ENCODE results near the gene TIMM17A. TPM values are rescaled to one million over a fixed set of nuclear protein-coding genes. Genes with fewer than 3 reads are reported as not detected.

The TIMM17A gene
- total RNA-seq, 1 experiment from 2014 or later, result 60.4 TPM

GRCh38 chr1:202011994-202012393 is 56.7 kb downstream of the TIMM17A start:
- H3K4me2 ChIP-seq, result peak overlapping the region; percentile 94
- no peaks in the 10 kb centered on the region for H3K27me3 ChIP-seq (ENCODE audit: insufficient read depth, low read depth)
- peaks cover 59% of the 10 kb centered on the region for H3K36me3 ChIP-seq (ENCODE audit: low read depth)
- TF ChIP-seq EZH2 (IDR thresholded peaks at IDR 0.05; ENCODE audit: low read depth) (no peak), CTCF (conservative IDR thresholded peaks at IDR 0.05) (no peak)
- no TSS peak for BruUV-seq (replicated peaks)
- intact Hi-C loops (cut with micrococcal nuclease; ENCODE audit: unreplicated experiment), result no loop called here
- DNase-seq, result peak in 1 of 2 experiments; percentile 47
- peak overlapping the region; percentile 97 for H3K27ac ChIP-seq
- peaks cover 61% of the 10 kb centered on the region for H4K20me1 ChIP-seq (ENCODE audit: insufficient read depth)
- CTCF ChIA-PET, result no interaction called here
- POLR2A ChIA-PET (ENCODE audit: unreplicated experiment), result interaction anchor here (0.6 to 1.5 kb wide), 7 partner anchors 11 to 106 kb away, joined by 3 to 13 read pairs (median 4); no protein-coding TSS in a partner anchor
- no peaks in the 10 kb centered on the region for H3K9me3 ChIP-seq (ENCODE audit: insufficient read depth, low read depth)
- H3K4me1 ChIP-seq (replicated peaks; ENCODE audit: insufficient read depth), result peaks cover 74% of the 10 kb centered on the region
- H3K4me3 ChIP-seq, result peak overlapping the region; percentile 86
- H3K9me2 ChIP-seq (ENCODE audit: insufficient read depth), result no peaks in the 10 kb centered on the region
- H3F3A ChIP-seq (ENCODE audit: insufficient read depth, low read depth), result peaks cover 84% of the 10 kb centered on the region
- peaks cover 84% of the 10 kb centered on the region for H3K79me2 ChIP-seq (ENCODE audit: low read depth)
- no peak overlapping the region for H2AFZ ChIP-seq

- H3K4me1 ChIP-seq (replicated peaks; ENCODE audit: insufficient read depth), result peaks cover 74% of the 10 kb centered on the region
- H3K36me3 ChIP-seq (ENCODE audit: low read depth), result peaks cover 56% of the 10 kb centered on the region
- peak overlapping the region; percentile 86 for H3K4me3 ChIP-seq
- no peaks in the 10 kb centered on the region for H3K9me2 ChIP-seq (ENCODE audit: insufficient read depth)
- ChIA-PET CTCF (no interaction called here), POLR2A (ENCODE audit: unreplicated experiment) (interaction anchor here (0.6 to 1.5 kb wide), 8 partner anchors 10 to 154 kb away, joined by 3 to 13 read pairs (median 4); no protein-coding TSS in a partner anchor)
- intact Hi-C loops (cut with micrococcal nuclease; ENCODE audit: unreplicated experiment), result no loop called here
- H3K79me2 ChIP-seq (ENCODE audit: low read depth), result peaks cover 78% of the 10 kb centered on the region
- no TSS peak for BruUV-seq (replicated peaks)
- H3K9me3 ChIP-seq (ENCODE audit: insufficient read depth, low read depth), result no peaks in the 10 kb centered on the region
- TF ChIP-seq EZH2 (IDR thresholded peaks at IDR 0.05; ENCODE audit: low read depth), result no peak
- peak overlapping the region; percentile 94 for H3K4me2 ChIP-seq
- H2AFZ ChIP-seq, result no peak overlapping the region
- H3K27me3 ChIP-seq (ENCODE audit: insufficient read depth, low read depth), result no peaks in the 10 kb centered on the region
- H3K27ac ChIP-seq, result peak overlapping the region; percentile 97
- H4K20me1 ChIP-seq (ENCODE audit: insufficient read depth), result peaks cover 62% of the 10 kb centered on the region
- H3F3A ChIP-seq (ENCODE audit: insufficient read depth, low read depth), result peaks cover 84% of the 10 kb centered on the region
- DNase-seq, result no peak
Measured at GRCh38 chr1:202012544-202013478, 57.5 kb downstream of the TIMM17A start.

- H3K27ac ChIP-seq, result peak overlapping the region; percentile 97
- peaks cover 76% of the 10 kb centered on the region for H3K79me2 ChIP-seq (ENCODE audit: low read depth)
- intact Hi-C loops (cut with micrococcal nuclease; ENCODE audit: unreplicated experiment), result no loop called here
- H3K4me1 ChIP-seq (replicated peaks; ENCODE audit: insufficient read depth), result peaks cover 74% of the 10 kb centered on the region
- no TSS peak for BruUV-seq (replicated peaks)
- no peaks in the 10 kb centered on the region for H3K9me3 ChIP-seq (ENCODE audit: insufficient read depth, low read depth)
- ChIA-PET CTCF (interaction anchor here (0.5 kb wide), 1 partner anchor 29 kb away, joined by 4 read pairs; no protein-coding TSS in a partner anchor), POLR2A (ENCODE audit: unreplicated experiment) (interaction anchor here (0.6 kb wide), 1 partner anchor 55 kb away, joined by 3 read pairs; no protein-coding TSS in a partner anchor)
- no peaks in the 10 kb centered on the region for H3K9me2 ChIP-seq (ENCODE audit: insufficient read depth)
- H2AFZ ChIP-seq, result no peak overlapping the region
- DNase-seq, result no peak
- TF ChIP-seq CTCF (conservative IDR thresholded peaks at IDR 0.05) (no peak), EZH2 (IDR thresholded peaks at IDR 0.05; ENCODE audit: low read depth) (no peak)
- peaks cover 62% of the 10 kb centered on the region for H4K20me1 ChIP-seq (ENCODE audit: insufficient read depth)
- H3K4me3 ChIP-seq, result peak overlapping the region; percentile 86
- peaks cover 56% of the 10 kb centered on the region for H3K36me3 ChIP-seq (ENCODE audit: low read depth)
- H3K4me2 ChIP-seq, result peak overlapping the region; percentile 94
- no peaks in the 10 kb centered on the region for H3K27me3 ChIP-seq (ENCODE audit: insufficient read depth, low read depth)
- peaks cover 81% of the 10 kb centered on the region for H3F3A ChIP-seq (ENCODE audit: insufficient read depth, low read depth)
Measured at GRCh38 chr1:202013603-202014002, 58.3 kb downstream of the TIMM17A start.
